CD4-positive, alpha-beta memory T cell (primary cell): ENCODE measurements around the gene ASPM. TPM values are rescaled to one million over a fixed set of nuclear protein-coding genes. Genes with fewer than 3 reads are reported as not detected.
A peak's percentile ranks its signal among the peaks of the same experiment; 100 is the strongest.
"Not testable (repeated sequence)": the region's sequence is repeated elsewhere in the genome, so short reads cannot be mapped to it uniquely, and the experiment has no call there.

Experiments used
- CTCF ChIA-PET: fragments of 350-600 bp; sonication (Branson Sonifier 250); formaldehyde crosslinking; loops from one replicate; lab custom pipeline; 2021; ENCODE audit warnings: inconsistent platforms; ENCODE audit not compliant: partially characterized antibody; lab: Charles Lee
- POLR2A ChIA-PET: fragments of 350-600 bp; sonication (Branson Sonifier 250); formaldehyde crosslinking; loops from one replicate; lab custom pipeline; 2021; ENCODE audit not compliant: partially characterized antibody; lab: Charles Lee
- DNase-seq, 5 donors: peaks; one replicate each; pipeline versions ENCODE4 v3.0.0 to v3.0.0-alpha.2; 2020 to 2022; ENCODE audit warnings: mixed read lengths in 1 of 5
- H3K27ac ChIP-seq: one replicate; pipeline ENCODE4 v1.7.0; 2013; ENCODE audit warnings: low read depth, low read length
- H3K27me3 ChIP-seq: 2 replicates; pipeline ENCODE4 v1.7.0; 2013; ENCODE audit warnings: mild to moderate bottlenecking, low read length, moderate library complexity; ENCODE audit not compliant: insufficient read depth
- H3K36me3 ChIP-seq: 2 replicates; pipeline ENCODE4 v1.7.0; 2013; ENCODE audit warnings: mild to moderate bottlenecking, low read length, moderate library complexity; ENCODE audit not compliant: insufficient read depth
- H3K4me1 ChIP-seq: 2 replicates; pipeline ENCODE4 v1.7.0; 2013; ENCODE audit warnings: mild to moderate bottlenecking, low read length, moderate library complexity; ENCODE audit not compliant: insufficient read depth
- H3K4me3 ChIP-seq, 2 donors: one replicate each; pipeline ENCODE4 v1.7.0; 2013; ENCODE audit warnings: low read length in 2 of 2, mild to moderate bottlenecking in 1 of 2
- H3K9me3 ChIP-seq, 2 donors: one replicate each; pipeline ENCODE4 v1.7.0; 2013; ENCODE audit warnings: low read length in 2 of 2, control low read depth in 1 of 2; ENCODE audit not compliant: control insufficient read depth in 1 of 2
- H3K27ac Mint-ChIP-seq, 7 donors: one replicate each; pipeline ENCODE4 v1.8.0; 2020 to 2021; ENCODE audit warnings: mixed read lengths in 7 of 7, mild to moderate bottlenecking in 6 of 7, inconsistent platforms in 3 of 7, moderate library complexity in 3 of 7
- H3K27me3 Mint-ChIP-seq, 2 donors: one replicate each; pipeline ENCODE4 v1.8.0; 2020 to 2021; ENCODE audit warnings: mixed read lengths in 2 of 2
- H3K36me3 Mint-ChIP-seq, 2 donors: one replicate each; pipeline ENCODE4 v1.8.0; 2020 to 2021; ENCODE audit warnings: mixed read lengths in 2 of 2, inconsistent platforms in 1 of 2, mild to moderate bottlenecking in 1 of 2
- H3K4me1 Mint-ChIP-seq, 4 donors: one replicate each; pipeline ENCODE4 v1.8.0; 2020 to 2021; ENCODE audit warnings: mixed read lengths in 4 of 4, mild to moderate bottlenecking in 1 of 4
- H3K4me3 Mint-ChIP-seq, 8 donors: one replicate each; pipeline ENCODE4 v1.8.0; 2020 to 2021; ENCODE audit warnings: mixed read lengths in 8 of 8, mild to moderate bottlenecking in 7 of 8, moderate library complexity in 6 of 8, inconsistent platforms in 3 of 8
- H3K9me3 Mint-ChIP-seq, 8 donors: one replicate each; pipeline ENCODE4 v1.8.0; 2020 to 2021; ENCODE audit warnings: mixed read lengths in 8 of 8, mild to moderate bottlenecking in 5 of 8, inconsistent platforms in 3 of 8, moderate library complexity in 1 of 8
- intact Hi-C: fragments of 100-400 bp; cut with micrococcal nuclease; formaldehyde crosslinking; loops from one replicate; pipeline ENCODE4 v1.15.1; 2023
- polyA plus RNA-seq, 2 donors: library from polyadenylated mRNA; unstranded; fragments of 300-500 nt; fragmentation: Illumina TruSeq; gene quantifications; one replicate each; pipeline ENCODE4 v1.2.3, GENCODE V29; 2021
- total RNA-seq, 2 experiments: library from RNA; stranded (reverse); gene quantifications; one replicate each; pipeline ENCODE4 v1.2.3, GENCODE V29; 2021

Gene ASPM
- total and polyA plus RNA-seq, 4 experiments from 2014 or later, result 0.01 to 0.38 (median 0.30) TPM; not detected in 1

DNA sequence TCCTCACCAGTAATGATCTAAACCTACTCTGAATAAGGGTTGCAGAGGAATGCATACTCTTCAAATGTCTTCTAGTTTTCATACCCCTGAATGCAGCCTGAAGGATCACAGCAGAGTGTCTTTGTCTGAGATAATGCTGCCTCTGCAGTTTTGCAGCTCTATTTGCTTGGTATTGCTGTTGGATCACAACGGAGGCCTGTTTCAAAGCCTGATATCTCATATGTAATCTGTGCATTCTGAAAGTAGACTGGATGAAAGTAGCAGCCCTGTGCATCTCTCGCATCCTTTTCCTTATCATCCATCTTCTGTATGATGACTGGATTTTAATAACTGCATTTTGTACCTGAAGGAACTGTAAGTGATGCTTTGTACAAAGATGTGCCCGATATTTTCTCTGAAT is 44.5 kb downstream of the ASPM start:
- H3K4me3 ChIP-seq, result no peak overlapping the region
- Mint-ChIP-seq H3K9me3 (no peaks in the 10 kb centered on the region), H3K4me3 (peak overlapping the region in 2 of 8 donors; percentile 12 to 44), H3K4me1 (peaks cover 20 to 27% (median 22%) of the 10 kb centered on the region in 4 donors), H3K27ac (no peak overlapping the region), H3K27me3 (no peaks in the 10 kb centered on the region), H3K36me3 (no peaks in the 10 kb centered on the region)
- H3K36me3 ChIP-seq, result no peaks in the 10 kb centered on the region
- POLR2A ChIA-PET, result no interaction called here
- H3K27me3 ChIP-seq, result no peaks in the 10 kb centered on the region
- no peak overlapping the region for H3K27ac ChIP-seq
- no peaks in the 10 kb centered on the region for H3K9me3 ChIP-seq
- intact Hi-C loops, result no loop called here
- CTCF ChIA-PET, result no interaction called here
- no peak for DNase-seq
- H3K4me1 ChIP-seq, result peaks cover 14% of the 10 kb centered on the region

DNA sequence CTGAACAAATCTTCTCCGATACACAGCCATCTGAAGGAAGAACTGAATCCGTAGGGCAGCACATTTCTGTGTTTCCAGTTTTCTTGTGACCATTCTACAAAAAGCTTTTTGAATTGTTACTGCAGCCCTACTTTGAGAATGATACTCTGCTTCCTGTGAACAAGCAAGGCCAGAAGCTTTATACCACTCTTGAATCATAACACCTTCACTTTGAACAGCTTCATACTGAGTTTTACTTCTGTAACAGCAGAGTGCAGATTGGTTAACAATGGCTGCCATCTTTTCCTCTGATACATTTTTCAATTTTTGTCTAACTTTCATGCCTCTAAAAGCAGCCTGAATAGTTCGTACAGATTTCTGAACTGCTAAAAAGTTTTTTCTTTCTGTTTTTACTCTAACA is 45.8 kb downstream of the ASPM start:
- no peak overlapping the region for H3K4me3 Mint-ChIP-seq
- H3K27ac Mint-ChIP-seq, result no peak overlapping the region
- no peaks in the 10 kb centered on the region for H3K9me3 ChIP-seq
- no peak for DNase-seq
- H3K4me1 ChIP-seq, result peaks cover 14% of the 10 kb centered on the region
- H3K36me3 ChIP-seq, result no peaks in the 10 kb centered on the region
- ChIA-PET CTCF (no interaction called here), POLR2A (no interaction called here)
- no peaks in the 10 kb centered on the region for H3K27me3 ChIP-seq
- no peaks in the 10 kb centered on the region for H3K36me3 Mint-ChIP-seq
- H3K27me3 Mint-ChIP-seq, result no peaks in the 10 kb centered on the region
- peaks cover 20 to 27% (median 23%) of the 10 kb centered on the region in 4 donors for H3K4me1 Mint-ChIP-seq
- no peaks in the 10 kb centered on the region for H3K9me3 Mint-ChIP-seq
- no peak overlapping the region for H3K27ac ChIP-seq
- intact Hi-C loops, result no loop called here
- H3K4me3 ChIP-seq, result no peak overlapping the region

DNA sequence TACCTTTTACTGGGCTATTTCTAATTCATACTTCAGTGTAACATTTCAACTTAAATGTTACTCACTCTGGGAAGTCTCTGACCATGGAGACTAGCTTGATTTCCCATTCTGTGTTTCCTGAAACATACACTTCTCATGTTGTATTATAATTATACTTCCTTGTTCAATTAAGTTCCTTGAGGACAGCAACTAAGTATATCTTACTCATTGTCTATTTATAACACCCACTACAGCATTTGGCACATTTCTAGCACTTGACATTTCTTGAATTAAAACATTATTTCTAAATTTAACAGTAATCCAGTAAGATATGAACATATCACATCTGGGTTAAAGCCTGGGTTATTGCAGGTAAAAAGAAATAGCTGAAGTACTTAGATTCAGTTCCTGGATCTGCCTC is 47.0 kb downstream of the ASPM start:
- H3K9me3 ChIP-seq, result no peaks in the 10 kb centered on the region

DNA sequence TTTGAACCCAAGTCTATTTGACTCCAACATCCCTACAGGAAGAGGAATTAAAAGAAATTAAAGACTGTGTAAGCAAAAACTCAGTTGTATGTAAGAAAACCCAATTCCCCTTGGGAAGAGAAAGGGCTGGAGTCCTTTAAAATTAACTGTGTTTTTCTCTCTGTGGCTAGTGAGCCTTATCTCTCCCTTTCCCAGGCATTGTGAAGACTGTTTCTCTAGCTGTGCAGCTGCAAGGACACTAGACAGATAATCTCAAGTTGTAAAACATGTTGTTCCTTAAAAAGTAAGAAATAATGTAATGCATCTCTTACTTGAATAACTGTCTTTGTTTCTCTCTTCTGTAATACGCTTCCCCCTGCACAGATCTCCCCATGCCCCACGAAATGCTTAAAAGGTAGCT is 49.5 kb downstream of the ASPM start:
- H3K27me3 Mint-ChIP-seq, H3K4me3 Mint-ChIP-seq, H3K27me3 ChIP-seq, POLR2A ChIA-PET, H3K36me3 Mint-ChIP-seq, H3K4me3 ChIP-seq, intact Hi-C loops, H3K27ac ChIP-seq, H3K9me3 Mint-ChIP-seq, H3K27ac Mint-ChIP-seq, DNase-seq, H3K9me3 ChIP-seq, H3K36me3 ChIP-seq, CTCF ChIA-PET: not testable (repeated sequence)
- peaks cover 13 to 17% (median 15%) of the 10 kb centered on the region in 4 donors for H3K4me1 Mint-ChIP-seq
- H3K4me1 ChIP-seq, result peaks cover 14% of the 10 kb centered on the region

More for the DNA sequence above, 47.0 kb downstream of the ASPM start:
- Histone ChIP-seq H3K36me3 (no peaks in the 10 kb centered on the region), H3K4me3 (no peak overlapping the region), H3K27ac (no peak overlapping the region), H3K27me3 (no peaks in the 10 kb centered on the region), H3K4me1 (peaks cover 14% of the 10 kb centered on the region)
- ChIA-PET POLR2A (no interaction called here), CTCF (no interaction called here)
- H3K9me3 Mint-ChIP-seq, result no peaks in the 10 kb centered on the region
- H3K4me1 Mint-ChIP-seq, result peaks cover 20 to 27% (median 23%) of the 10 kb centered on the region in 4 donors
- intact Hi-C loops, result no loop called here
- H3K36me3 Mint-ChIP-seq, result no peaks in the 10 kb centered on the region
- H3K27ac Mint-ChIP-seq, result no peak overlapping the region
- no peak overlapping the region for H3K4me3 Mint-ChIP-seq
- no peak for DNase-seq
- H3K27me3 Mint-ChIP-seq, result no peaks in the 10 kb centered on the region

DNA sequence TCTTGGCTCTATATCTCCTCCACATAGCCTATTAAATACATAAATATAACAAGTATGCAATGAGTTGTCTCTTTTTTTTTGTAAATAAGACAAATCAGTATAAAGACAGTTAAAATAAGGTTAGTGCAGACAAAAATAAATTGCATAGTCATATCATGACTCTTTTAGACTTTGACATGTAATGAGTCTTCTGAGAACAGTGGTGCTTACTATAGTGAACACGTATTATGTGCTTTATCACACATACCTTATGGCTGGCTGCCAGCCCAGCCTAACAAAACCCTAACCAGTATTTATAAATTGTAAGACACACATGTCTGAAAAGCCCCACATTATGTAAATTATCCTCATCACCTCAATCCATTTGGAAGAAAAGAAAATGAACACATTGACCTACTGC is 50.3 kb downstream of the ASPM start:
- Mint-ChIP-seq H3K27ac (no peak overlapping the region), H3K9me3 (no peaks in the 10 kb centered on the region), H3K27me3 (no peaks in the 10 kb centered on the region), H3K4me3 (no peak overlapping the region), H3K4me1 (peaks cover 6 to 8% (median 7%) of the 10 kb centered on the region in 4 donors), H3K36me3 (no peaks in the 10 kb centered on the region)
- Histone ChIP-seq H3K4me1 (peaks cover 9% of the 10 kb centered on the region), H3K36me3 (no peaks in the 10 kb centered on the region), H3K27ac (no peak overlapping the region), H3K9me3 (no peaks in the 10 kb centered on the region), H3K4me3 (no peak overlapping the region), H3K27me3 (no peaks in the 10 kb centered on the region)
- ChIA-PET POLR2A (no interaction called here), CTCF (interaction anchor here (1.0 kb wide), 1 partner anchor 8 kb away, joined by 4 read pairs; no protein-coding TSS in a partner anchor)
- no peak for DNase-seq
- intact Hi-C loops, result no loop called here

DNA sequence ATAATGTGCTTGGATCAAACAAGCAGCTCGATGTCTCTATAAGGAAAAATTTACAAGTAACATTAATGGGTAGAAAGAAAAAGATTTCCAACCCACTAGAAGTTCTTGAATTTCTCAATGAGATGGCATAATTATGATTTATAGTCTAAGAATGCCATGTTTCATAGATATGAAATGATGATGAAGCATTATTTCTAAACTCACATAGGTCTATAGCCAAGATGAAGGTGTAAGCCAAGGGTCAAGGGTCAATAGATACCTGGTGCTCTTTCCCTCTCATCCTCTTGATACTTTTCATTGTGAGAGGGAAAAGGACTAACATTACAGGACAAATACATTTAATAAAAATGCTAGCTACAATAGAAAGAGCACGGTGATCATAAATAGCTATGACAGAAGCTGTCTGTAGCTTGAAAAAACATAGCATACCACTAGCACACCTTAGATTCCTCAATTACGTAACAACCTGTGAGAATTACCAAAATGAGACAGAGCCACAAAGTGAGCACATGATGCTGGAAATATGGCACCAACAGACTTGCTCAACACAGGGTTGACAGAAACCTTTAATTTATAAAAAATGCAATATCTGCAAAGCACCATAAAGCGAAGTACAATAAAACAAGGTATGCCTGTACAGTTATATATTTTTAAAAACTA is 53.1 kb downstream of the ASPM start:
- H3K27ac ChIP-seq, result no peak overlapping the region

DNA sequence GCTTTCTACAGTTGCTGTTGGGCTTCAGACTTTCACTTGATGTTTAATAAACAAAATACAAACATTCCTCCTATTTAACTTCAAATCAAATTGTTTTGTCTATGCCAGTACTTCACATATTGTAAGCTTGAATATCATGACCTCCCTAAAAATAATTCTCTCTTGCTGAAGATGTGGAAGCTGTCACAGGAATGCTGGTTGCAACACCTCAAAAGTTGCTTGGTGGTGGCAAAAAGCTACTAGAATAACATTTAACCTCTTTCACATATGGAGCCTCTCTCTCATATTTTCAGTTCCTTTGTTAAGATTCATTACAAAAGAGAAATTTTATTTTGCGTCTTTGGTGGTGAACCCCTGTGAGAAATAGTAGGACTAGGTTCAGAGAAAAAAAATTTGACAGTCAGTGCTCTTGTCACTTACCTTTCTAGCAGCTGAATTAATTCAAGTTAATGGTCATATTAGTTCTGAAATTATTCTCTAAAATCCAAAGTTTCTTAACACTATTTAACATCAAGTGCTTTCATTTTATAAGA is 53.9 kb downstream of the ASPM start:
- Histone ChIP-seq H3K9me3 (no peaks in the 10 kb centered on the region), H3K27ac (no peak overlapping the region), H3K27me3 (no peaks in the 10 kb centered on the region), H3K4me1 (no peaks in the 10 kb centered on the region), H3K4me3 (no peak overlapping the region), H3K36me3 (no peaks in the 10 kb centered on the region)
- intact Hi-C loops, result no loop called here
- Mint-ChIP-seq H3K4me3 (no peak overlapping the region), H3K36me3 (no peaks in the 10 kb centered on the region), H3K27ac (peak overlapping the region in 1 of 7 donors; percentile 25), H3K27me3 (no peaks in the 10 kb centered on the region), H3K4me1 (peaks cover 0 to 2% (median 0%) of the 10 kb centered on the region in 4 donors), H3K9me3 (no peaks in the 10 kb centered on the region)
- no peak for DNase-seq
- ChIA-PET POLR2A (no interaction called here), CTCF (no interaction called here)

More for the DNA sequence above, 53.1 kb downstream of the ASPM start:
- no peak overlapping the region for H3K4me3 ChIP-seq
- no peaks in the 10 kb centered on the region for H3K4me1 ChIP-seq
- H3K27ac Mint-ChIP-seq, result no peak overlapping the region
- CTCF ChIA-PET, result no interaction called here
- H3K27me3 ChIP-seq, result no peaks in the 10 kb centered on the region
- POLR2A ChIA-PET, result no interaction called here
- no peaks in the 10 kb centered on the region for H3K9me3 ChIP-seq
- H3K27me3 Mint-ChIP-seq, result no peaks in the 10 kb centered on the region
- no peaks in the 10 kb centered on the region for H3K9me3 Mint-ChIP-seq
- H3K4me1 Mint-ChIP-seq, result peaks cover 0 to 2% (median 0%) of the 10 kb centered on the region in 4 donors
- H3K36me3 ChIP-seq, result no peaks in the 10 kb centered on the region
- no peak for DNase-seq
- H3K36me3 Mint-ChIP-seq, result no peaks in the 10 kb centered on the region
- intact Hi-C loops, result no loop called here
- H3K4me3 Mint-ChIP-seq, result no peak overlapping the region
